HG02973 (cell line): ENCODE measurements around the gene XCL2.
"Not testable (repeated sequence)": the region's sequence is repeated elsewhere in the genome, so short reads cannot be mapped to it uniquely, and the experiment has no call there.

Experiments used
- ATAC-seq: cut with Tn5 transposase; IDR thresholded peaks from one replicate; pipeline ENCODE4 v1.9.1; 2021; ENCODE audit warnings: moderate library complexity; ENCODE audit not compliant: unreplicated experiment

The XCL2 gene, protein sequence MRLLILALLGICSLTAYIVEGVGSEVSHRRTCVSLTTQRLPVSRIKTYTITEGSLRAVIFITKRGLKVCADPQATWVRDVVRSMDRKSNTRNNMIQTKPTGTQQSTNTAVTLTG

GRCh38 chr1:168543840-168544498 is at the start of gene XCL2:
TSS of gene XCL2 (minus strand) at chr1:168543997. CDS start at chr1:168543964, 33 bp downstream.
- ATAC-seq, result not testable (repeated sequence)

- ATAC-seq, result no peak
Measured at GRCh38 chr1:168591641-168592250, 47.9 kb upstream of the XCL2 start.

- no peak for ATAC-seq
Measured at GRCh38 chr1:168591066-168591465, 47.3 kb upstream of the XCL2 start.

DNA sequence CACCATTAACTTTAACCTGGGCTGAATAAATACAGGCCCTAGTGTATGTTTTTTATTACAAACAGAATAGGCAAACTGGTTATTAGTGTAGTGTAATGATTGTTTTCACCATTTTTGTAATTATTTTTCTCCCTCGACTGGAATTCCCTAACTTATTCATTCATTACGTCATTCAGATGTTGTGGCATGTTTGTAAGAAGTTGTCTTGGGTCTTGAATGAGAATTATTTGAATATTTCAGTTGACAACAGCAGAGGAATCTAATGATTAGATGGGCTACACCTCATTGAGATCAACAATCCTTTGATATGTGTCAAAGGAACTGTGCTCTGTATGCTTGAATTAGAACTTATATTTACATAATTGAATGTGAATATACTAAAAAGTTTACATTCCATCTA is 45.4 kb upstream of the XCL2 start:
- no peak for ATAC-seq

DNA sequence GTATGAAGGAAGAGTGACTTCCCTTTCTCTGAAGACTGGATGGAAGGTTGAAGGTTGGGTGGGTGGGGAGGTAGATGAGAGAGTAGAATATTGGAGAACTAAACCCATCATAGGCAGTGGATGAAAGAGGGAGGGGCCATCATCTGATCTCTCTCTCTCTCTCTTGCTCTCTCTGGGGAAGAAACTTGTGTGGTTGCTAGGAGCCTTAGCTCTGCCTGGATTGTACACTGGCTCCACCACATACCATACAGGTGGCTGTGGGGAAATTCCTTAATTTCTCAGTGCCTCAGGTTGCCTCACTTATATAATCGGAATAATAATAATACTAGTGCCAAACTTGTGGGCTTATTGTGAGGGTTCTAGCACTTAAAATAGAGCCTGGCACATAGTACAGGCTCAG is 42.1 kb upstream of the XCL2 start:
- no peak for ATAC-seq

DNA sequence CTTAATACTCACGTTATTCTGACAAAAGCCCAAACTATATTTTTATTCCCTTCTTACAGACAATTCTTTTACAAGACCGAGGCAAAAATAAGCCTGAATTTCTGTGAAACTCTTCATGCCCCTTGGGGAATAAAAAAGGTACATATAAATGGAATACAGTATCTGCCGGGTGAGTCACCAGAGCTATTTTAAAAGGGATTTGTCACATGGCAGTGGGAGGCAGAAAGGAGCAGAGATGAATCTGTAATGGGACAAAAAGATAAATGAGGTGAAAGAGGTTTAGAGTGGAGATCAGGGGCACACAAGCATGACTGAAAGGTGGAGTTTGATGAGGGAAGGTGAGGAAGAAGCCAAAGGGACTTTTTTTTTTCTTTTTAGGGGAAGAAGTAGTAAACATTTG is 41.4 kb upstream of the XCL2 start:
- no peak for ATAC-seq

- ATAC-seq, result no peak
Measured at GRCh38 chr1:168583571-168583970, 39.8 kb upstream of the XCL2 start.

DNA sequence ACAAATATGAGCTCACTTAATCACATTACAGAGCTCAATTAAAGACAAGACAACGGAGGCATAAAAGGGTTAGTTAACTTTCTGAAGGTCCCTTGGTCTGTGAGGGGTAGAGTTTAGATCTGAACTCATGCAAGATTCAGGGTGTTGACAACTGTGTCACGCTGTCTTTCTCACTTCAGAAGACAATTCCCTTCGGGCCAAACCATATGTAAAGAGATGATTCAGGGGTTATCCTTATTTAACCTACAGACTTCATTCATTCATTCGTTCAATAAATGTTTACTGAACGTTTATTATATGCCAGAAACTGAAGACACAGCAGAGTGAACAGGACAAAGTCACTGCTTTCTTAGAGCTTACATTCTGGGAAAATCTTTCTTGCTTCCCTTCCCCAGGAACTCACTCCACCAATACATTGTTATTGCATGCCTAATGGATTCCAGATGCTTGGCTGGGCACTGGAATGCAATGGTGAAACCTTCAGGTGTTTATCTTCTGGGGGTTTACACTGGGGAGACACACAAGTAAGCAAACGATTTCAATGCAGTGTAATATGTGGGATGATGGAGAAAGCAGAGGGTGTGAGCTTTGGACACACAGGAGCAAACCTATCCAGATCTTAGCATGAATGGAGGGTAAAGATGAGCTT is 39.0 kb upstream of the XCL2 start:
- no peak for ATAC-seq

DNA sequence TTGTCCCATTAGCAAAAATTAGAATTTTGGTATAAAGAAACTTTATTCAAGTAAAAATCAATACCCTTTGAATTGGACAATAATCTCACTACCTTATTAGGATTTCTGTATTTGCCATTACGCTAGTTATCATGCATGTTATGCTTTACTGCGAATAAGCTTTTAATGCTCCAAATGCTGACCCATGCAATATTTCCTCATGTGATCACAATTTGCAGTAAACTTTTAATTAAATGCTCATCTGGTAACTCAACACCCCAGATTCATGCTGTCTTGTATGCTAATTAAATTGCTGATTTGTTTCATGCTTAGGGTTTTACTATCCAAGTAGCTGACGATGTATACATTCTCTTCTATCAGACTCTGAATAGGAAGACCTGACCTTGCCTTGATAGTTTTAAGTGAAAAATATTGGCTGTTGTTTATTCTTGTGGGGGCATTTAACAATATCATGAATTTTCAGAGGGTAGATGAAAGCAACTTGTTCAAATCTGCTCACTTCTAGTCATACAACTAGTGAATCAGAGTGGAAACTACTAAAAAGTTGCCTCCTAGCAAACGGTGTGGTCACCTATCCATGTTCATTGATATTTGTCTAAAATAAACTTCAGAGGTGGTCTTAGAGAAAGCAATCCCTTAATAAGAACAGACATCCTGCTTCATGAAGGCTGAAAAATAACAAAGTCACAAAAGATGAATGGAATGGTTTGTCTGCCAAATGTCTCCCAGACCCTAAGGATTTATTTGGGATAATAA is 38.2 kb upstream of the XCL2 start:
- ATAC-seq, result no peak

DNA sequence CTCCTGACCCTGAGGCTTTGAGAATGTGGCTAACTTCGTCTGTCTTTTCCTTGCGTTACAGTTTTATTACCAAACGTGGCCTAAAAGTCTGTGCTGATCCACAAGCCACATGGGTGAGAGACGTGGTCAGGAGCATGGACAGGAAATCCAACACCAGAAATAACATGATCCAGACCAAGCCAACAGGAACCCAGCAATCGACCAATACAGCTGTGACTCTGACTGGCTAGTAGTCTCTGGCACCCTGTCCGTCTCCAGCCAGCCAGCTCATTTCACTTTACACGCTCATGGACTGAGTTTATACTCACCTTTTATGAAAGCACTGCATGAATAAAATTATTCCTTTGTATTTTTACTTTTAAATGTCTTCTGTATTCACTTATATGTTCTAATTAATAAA is 37.2 kb upstream of the XCL2 start:
- not testable (repeated sequence) for ATAC-seq

DNA sequence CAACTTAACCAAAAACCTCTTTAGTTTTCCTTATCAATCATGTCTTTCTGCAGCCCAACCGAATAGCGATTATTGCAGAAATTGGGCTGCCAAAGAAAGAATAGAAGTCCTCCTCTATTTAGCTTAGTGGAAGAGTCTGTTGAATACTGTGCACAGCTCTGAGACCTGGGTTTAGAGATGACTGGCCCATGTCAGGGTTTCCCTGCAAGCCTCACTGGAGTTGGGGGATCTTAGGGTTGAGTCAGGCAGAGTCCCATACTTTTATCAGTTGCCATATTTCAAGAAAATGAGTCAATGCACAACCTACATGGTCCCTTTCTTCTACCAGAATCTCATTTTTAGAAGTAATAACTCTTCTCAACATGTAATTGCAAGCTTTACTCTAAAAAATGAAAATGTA is 36.5 kb upstream of the XCL2 start:
- ATAC-seq, result not testable (repeated sequence)

- ATAC-seq, result not testable (repeated sequence)
Measured at GRCh38 chr1:168578531-168579185, 34.9 kb upstream of the XCL2 start.

DNA sequence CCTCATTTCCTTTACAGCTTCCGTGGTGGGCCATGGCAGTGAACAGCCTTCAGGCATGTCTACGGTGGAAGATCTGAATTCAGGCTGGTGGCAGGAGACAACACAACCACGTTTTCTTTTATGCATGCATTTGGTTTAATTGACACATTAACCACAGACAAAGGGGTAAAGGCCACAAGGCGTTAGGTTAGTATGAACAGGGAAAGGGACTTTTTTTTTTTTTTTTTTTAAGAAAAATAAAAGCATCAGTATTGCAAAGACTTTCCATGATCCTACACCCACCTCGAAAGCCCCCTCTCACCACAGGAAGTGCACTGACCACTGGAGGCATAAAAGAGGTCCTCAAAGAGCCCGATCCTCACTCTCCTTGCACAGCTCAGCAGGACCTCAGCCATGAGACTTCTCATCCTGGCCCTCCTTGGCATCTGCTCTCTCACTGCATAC is 32.5 kb upstream of the XCL2 start, which contains the start of gene XCL1:
Gene XCL1 (plus strand): TSS at position 361 of the 444 bp plus-strand sequence. CDS start 33 bp downstream, at position 394.
- ATAC-seq, result not testable (repeated sequence)

- ATAC-seq, result not testable (repeated sequence)
Measured at GRCh38 chr1:168574234-168574633, 30.4 kb upstream of the XCL2 start.

GRCh38 chr1:168572633-168573032 is 28.8 kb upstream of the XCL2 start:
- no peak for ATAC-seq

DNA sequence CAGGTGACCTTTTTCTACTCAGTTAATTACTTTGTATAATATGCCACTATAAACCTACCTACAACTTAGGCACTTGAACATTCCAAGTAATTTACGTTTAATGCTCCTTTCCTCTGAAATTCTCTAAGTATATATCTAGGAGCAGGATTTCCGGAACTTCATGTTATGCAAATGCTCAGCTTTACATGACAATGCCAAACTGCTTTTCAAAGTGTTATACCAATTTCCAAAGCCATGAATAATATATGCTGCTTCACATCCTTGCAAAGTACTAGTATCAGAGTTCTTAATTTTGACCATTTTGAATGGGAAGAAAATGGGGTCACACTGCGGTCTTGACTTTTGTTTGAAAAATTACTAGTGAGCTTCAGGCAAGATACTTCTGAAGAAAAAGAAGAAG is 26.9 kb upstream of the XCL2 start:
- ATAC-seq, result no peak

DNA sequence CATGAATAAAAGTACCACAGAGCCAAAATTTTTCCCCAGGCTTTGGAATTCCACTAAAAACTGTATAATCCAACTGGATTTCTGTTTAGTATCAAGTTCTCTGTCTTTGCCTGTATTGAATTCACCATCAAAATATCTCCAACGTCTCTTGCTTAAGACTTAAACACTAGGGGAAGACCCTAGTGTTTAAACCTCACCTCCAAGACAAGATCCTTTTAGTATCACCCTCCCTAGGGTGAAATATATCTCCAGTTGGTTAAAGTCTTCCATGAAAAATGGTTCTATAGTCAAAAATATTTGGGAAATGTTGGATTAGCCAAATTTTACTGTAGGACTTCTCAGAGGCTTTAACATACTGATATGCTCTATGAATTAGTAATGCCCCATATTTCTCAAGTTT is 24.5 kb upstream of the XCL2 start:
- no peak for ATAC-seq

- ATAC-seq, result no peak
Measured at GRCh38 chr1:168567568-168567967, 23.8 kb upstream of the XCL2 start.

- ATAC-seq, result no peak
Measured at GRCh38 chr1:168567007-168567406, 23.2 kb upstream of the XCL2 start.

DNA sequence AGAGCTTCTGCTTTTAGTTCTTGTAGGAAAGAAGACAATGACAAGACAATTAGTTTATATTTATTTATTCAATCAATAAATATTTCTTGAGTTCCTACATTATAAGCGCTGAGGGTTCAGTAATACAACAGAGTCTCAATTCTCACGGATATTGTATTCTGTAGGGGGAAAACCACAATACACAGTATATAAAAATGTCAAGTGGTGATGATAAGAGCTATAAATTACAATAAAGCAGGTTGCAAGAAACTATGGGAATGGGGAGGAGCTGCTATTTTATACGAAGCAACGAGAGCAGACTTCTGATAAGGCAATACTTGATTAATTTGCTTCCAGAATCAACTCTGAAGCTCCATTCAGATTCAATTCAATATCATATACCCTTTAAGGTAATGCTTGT is 22.0 kb upstream of the XCL2 start:
- no peak for ATAC-seq

- no peak for ATAC-seq
Measured at GRCh38 chr1:168561989-168562388, 18.2 kb upstream of the XCL2 start.
